22Rv1 (cell line): ENCODE measurements around the gene SPECC1.
"Not testable (repeated sequence)": the region's sequence is repeated elsewhere in the genome, so short reads cannot be mapped to it uniquely, and the experiment has no call there.

ENCODE experiments used
- CTCF ChIP-seq: fragments of 450-650 bp; IDR thresholded peaks from 2 replicates; pipeline ENCODE4 v1.5.1; 2017; ENCODE audit warnings: mild to moderate bottlenecking
- ZFX ChIP-seq: fragments of 450-650 bp; IDR thresholded peaks from 2 replicates; pipeline ENCODE4 v1.6.1; 2017; ENCODE audit warnings: antibody characterized with exemption, borderline replicate concordance

- not testable (repeated sequence) for TF ChIP-seq CTCF, ZFX
These were observed 187.1 kb downstream of the SPECC1 start for GRCh38 chr17:20196286-20196685.
